Muscle of leg (tissue), 11 donors: ENCODE results near the gene NKTR. TPM values are rescaled to one million over a fixed set of nuclear protein-coding genes. Genes with fewer than 3 reads are reported as not detected.

Experiments
- DNase-seq: peaks from one replicate; pipeline ENCODE4 v3.0.0; 2013
- H3K27ac ChIP-seq: one replicate; pipeline ENCODE4 v1.5.1; 2013; ENCODE audit warnings: mild to moderate bottlenecking, low read length, control low read depth
- H3K27me3 ChIP-seq: one replicate; pipeline ENCODE4 v1.6.1; 2013; ENCODE audit warnings: low read length; ENCODE audit not compliant: control insufficient read depth, insufficient read depth
- H3K36me3 ChIP-seq: one replicate; pipeline ENCODE4 v1.6.1; 2013; ENCODE audit warnings: low read length; ENCODE audit not compliant: control insufficient read depth, insufficient read depth
- H3K4me1 ChIP-seq: one replicate; pipeline ENCODE4 v1.6.1; 2013; ENCODE audit warnings: low read length; ENCODE audit not compliant: control insufficient read depth, insufficient read depth
- H3K4me3 ChIP-seq: one replicate; pipeline ENCODE4 v1.5.1; 2013; ENCODE audit warnings: low read length, control low read depth
- H3K9me3 ChIP-seq: replicated peaks from 2 replicates; pipeline ENCODE4 v1.6.1; 2013; ENCODE audit warnings: low read depth, low read length; ENCODE audit not compliant: control insufficient read depth
- WGBS: methylation state at CpG from one replicate; pipeline ENCODE4 v1.1.5; 2013; ENCODE audit warnings: missing lambda C conversion rate; ENCODE audit not compliant: insufficient coverage; 5-methylcytosine and 5-hydroxymethylcytosine counted together
- polyA plus RNA-seq, 8 donors: library from polyadenylated mRNA; unstranded; fragments of 120-200 nt; gene quantifications; one replicate each; pipeline versions ENCODE4 v1.2.1 to v1.2.3, GENCODE V29; 2013; ENCODE audit warnings: inconsistent platforms in 1 of 8, low replicate concordance in 1 of 8; ENCODE audit not compliant: insufficient read length in 8 of 8, insufficient read depth in 1 of 8
- total RNA-seq: library from RNA; stranded (reverse); fragments of 120-200 nt; gene quantifications from one replicate; pipeline ENCODE4 v1.2.4, GENCODE V29; 2013

The NKTR gene
- total and polyA plus RNA-seq, 9 donors: 37.1 to 121 (median 68.7) TPM

- H3K36me3 ChIP-seq: peaks cover 36% of the 10 kb centered on the region
- no peak overlapping the region for H3K4me3 ChIP-seq
- WGBS: 72% methylated on average over 3 of the region's 6 CpGs
- no peaks in the 10 kb centered on the region for H3K9me3 ChIP-seq
- no peaks in the 10 kb centered on the region for H3K27me3 ChIP-seq
- peak; percentile 9 for DNase-seq
- peaks cover 38% of the 10 kb centered on the region for H3K4me1 ChIP-seq
- no peak overlapping the region for H3K27ac ChIP-seq
Observed at GRCh38 chr3:42660131-42660715, 59.7 kb downstream of the NKTR start.

- no peak overlapping the region for H3K4me3 ChIP-seq
- H3K36me3 ChIP-seq: peaks cover 36% of the 10 kb centered on the region
- no peaks in the 10 kb centered on the region for H3K9me3 ChIP-seq
- H3K27ac ChIP-seq: no peak overlapping the region
- 75% methylated on average over 2 of the region's 4 CpGs for WGBS
- DNase-seq: peak; percentile 11
- H3K27me3 ChIP-seq: no peaks in the 10 kb centered on the region
- H3K4me1 ChIP-seq: peaks cover 38% of the 10 kb centered on the region
Observed at GRCh38 chr3:42660898-42661297, 60.4 kb downstream of the NKTR start.

- Histone ChIP-seq H3K9me3 (no peaks in the 10 kb centered on the region), H3K4me3 (no peak overlapping the region), H3K4me1 (peaks cover 38% of the 10 kb centered on the region), H3K27me3 (no peaks in the 10 kb centered on the region), H3K36me3 (peaks cover 36% of the 10 kb centered on the region), H3K27ac (no peak overlapping the region)
- WGBS: 86% methylated on average over 2 of the region's 5 CpGs
- no peak for DNase-seq
Observed at GRCh38 chr3:42661593-42662022, 61.1 kb downstream of the NKTR start.

DNA sequence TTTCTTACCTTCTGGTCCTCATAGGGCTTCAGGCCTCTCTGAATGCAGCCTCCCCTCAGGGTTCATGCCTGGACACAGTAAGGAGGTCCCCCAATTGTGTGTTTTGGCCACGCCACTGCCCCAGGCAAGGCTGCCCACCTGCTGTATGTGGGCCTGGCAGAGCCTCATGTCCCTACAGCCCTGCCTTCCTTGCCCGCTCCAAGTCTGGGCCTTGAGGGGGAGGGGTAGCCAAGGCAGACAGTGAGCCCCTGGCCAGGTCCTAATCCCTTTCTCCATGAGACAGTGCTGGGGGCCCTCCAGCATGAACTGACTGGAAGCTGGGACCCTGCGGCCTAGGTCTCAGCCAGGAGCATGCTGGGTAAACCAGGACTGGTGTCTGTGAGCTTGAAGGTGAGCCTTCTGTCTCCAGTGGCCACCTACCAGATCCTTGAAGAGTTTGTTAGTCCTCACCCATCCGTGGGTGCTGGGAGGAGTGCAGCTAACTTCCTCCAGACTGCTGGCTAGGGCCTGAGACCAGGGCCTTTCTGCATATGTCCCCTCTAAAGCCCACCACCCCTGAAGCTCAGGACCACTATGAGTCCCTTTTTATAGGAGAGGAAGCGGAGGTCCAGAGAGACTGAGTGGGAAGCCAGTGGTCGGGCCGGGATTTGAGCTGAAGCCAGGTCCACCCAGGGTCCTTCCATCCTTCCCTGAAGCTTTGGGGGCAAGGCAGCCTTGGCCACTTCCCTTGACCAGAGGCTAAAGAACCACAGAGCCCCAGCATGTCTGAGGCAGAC lies 61.7 kb downstream of the NKTR start:
- H3K9me3 ChIP-seq: no peaks in the 10 kb centered on the region
- H3K4me1 ChIP-seq: peaks cover 38% of the 10 kb centered on the region
- no peak for DNase-seq
- peaks cover 36% of the 10 kb centered on the region for H3K36me3 ChIP-seq
- no peak overlapping the region for H3K27ac ChIP-seq
- whole genome bisulfite sequencing: no CpG with 5 or more reads among the region's 7 CpGs
- no peaks in the 10 kb centered on the region for H3K27me3 ChIP-seq
- H3K4me3 ChIP-seq: no peak overlapping the region

DNA sequence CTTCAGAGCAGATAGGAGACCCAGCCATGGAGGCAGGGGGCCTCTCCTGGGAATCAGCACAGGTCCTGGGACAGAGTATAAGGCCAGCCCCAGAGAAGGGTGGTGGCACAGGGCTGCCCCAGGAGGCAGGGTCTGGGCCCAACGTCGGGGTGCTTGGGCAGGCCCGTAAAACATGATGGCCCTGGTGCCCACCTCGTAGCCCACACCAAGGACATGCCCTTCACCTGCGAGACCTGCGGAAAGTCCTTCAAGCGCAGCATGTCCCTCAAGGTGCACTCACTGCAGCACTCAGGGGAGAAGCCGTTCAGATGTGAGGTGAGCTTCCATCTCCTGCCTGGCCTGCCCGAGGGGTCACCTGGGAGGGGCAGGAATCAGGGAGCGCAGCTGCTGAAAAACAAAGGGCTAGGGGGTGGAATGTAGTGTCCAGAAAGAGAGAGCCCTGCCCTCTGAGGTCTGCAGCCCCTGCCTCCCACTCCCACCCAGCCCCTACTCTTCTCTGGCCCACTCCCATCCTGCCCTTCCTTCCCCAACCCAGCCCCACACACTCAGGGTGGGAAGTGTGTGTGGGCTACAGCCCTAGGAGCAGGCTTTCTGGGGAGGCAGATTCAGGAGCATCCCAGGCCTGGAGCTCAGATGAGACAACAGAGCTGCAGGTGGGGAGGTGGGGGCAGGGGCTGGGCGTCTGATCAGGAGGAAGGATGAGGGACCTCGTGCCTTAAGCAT lies 62.5 kb downstream of the NKTR start:
- H3K4me1 ChIP-seq: peaks cover 39% of the 10 kb centered on the region
- no peak overlapping the region for H3K27ac ChIP-seq
- no peaks in the 10 kb centered on the region for H3K9me3 ChIP-seq
- no peaks in the 10 kb centered on the region for H3K27me3 ChIP-seq
- no peak overlapping the region for H3K4me3 ChIP-seq
- DNase-seq: no peak
- peaks cover 36% of the 10 kb centered on the region for H3K36me3 ChIP-seq
- 90% methylated on average over 9 of the region's 12 CpGs for WGBS

DNA sequence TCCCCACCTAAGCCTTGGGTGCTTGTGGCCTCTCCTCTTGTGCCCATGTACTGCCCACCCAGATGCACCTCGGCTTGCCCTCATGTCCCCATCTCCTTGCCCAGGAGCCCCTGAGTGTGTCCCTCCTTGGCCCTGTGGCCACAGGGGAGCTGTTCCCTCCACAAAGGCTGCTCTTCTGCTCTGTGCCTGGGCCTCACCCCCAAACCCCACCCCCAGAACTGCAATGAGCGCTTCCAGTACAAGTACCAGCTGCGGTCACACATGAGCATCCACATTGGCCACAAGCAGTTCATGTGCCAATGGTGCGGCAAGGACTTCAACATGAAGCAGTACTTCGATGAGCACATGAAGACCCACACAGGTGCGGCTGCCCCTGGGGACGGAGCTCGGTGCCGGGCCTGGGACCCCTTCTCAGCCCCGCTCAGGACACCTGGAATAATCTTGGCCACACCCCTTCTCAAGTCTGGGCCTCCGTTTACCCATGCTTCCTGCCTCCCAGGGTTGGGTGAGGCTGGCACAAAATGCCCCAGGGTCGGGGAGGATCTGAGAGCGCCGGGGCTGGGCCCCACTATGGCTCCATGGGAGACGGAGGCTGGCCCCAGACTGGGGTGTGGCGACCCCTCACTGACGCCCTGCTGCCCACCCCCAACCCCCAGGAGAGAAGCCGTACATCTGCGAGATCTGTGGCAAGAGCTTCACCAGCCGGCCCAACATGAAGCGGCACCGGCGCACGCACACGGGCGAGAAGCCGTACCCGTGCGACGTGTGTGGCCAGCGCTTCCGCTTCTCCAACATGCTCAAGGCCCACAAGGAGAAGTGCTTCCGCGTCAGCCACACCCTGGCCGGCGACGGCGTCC lies 63.3 kb downstream of the NKTR start:
- WGBS: 79% methylated on average over 32 of the region's 38 CpGs
- Histone ChIP-seq H3K4me1 (peaks cover 39% of the 10 kb centered on the region), H3K27ac (no peak overlapping the region), H3K27me3 (no peaks in the 10 kb centered on the region), H3K36me3 (peaks cover 31% of the 10 kb centered on the region), H3K9me3 (no peaks in the 10 kb centered on the region), H3K4me3 (no peak overlapping the region)
- DNase-seq: no peak

- no peak overlapping the region for H3K4me3 ChIP-seq
- H3K27me3 ChIP-seq: no peaks in the 10 kb centered on the region
- no peaks in the 10 kb centered on the region for H3K9me3 ChIP-seq
- DNase-seq: no peak
- peaks cover 40% of the 10 kb centered on the region for H3K4me1 ChIP-seq
- 71% methylated on average over 8 of the region's 19 CpGs for WGBS
- H3K36me3 ChIP-seq: peaks cover 26% of the 10 kb centered on the region
- H3K27ac ChIP-seq: no peak overlapping the region
Observed at GRCh38 chr3:42664438-42664803, 63.9 kb downstream of the NKTR start.

- Histone ChIP-seq H3K4me3 (no peak overlapping the region), H3K27me3 (no peaks in the 10 kb centered on the region), H3K4me1 (peaks cover 40% of the 10 kb centered on the region), H3K36me3 (peaks cover 18% of the 10 kb centered on the region), H3K9me3 (no peaks in the 10 kb centered on the region), H3K27ac (no peak overlapping the region)
- DNase-seq: no peak
- 74% methylated on average over 7 of the region's 15 CpGs for WGBS
Observed at GRCh38 chr3:42665050-42665878, 64.8 kb downstream of the NKTR start.

GRCh38 chr3:42666022-42666421 lies 65.5 kb downstream of the NKTR start:
- Histone ChIP-seq H3K4me3 (no peak overlapping the region), H3K27ac (no peak overlapping the region), H3K27me3 (no peaks in the 10 kb centered on the region), H3K36me3 (peaks cover 12% of the 10 kb centered on the region), H3K4me1 (peaks cover 40% of the 10 kb centered on the region), H3K9me3 (no peaks in the 10 kb centered on the region)
- 74% methylated on average over 6 of the region's 8 CpGs for WGBS
- no peak for DNase-seq
